Measurements from ENCODE around the gene CFAP43. TPM values are rescaled to one million over a fixed set of nuclear protein-coding genes. Genes with fewer than 3 reads are reported as not detected.
"Not testable (repeated sequence)": the region's sequence is repeated elsewhere in the genome, so short reads cannot be mapped to it uniquely, and the experiment has no call there.

CFAP43 gene
- total and polyA plus RNA-seq, 4 donors: 0.10 to 0.27 (median 0.19) TPM; not detected in 1

DNA sequence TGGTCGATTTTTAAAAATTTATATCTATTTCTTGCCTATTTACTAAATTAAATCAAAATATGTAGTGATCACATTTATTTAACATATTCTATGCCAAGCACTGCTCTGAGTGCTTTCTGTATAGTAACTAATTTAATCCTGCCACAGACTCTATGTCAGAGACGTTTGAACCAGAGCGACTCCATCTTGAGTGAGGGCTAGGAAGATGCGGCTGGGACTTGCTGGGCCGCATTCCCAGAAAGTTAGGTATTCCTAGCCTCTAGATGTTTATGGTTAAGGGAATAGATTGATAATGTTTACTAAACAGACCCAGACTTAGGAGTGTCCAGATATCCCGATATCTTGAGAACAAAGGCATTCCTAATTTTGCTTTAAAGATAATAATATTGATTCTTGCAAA is 19.3 kb upstream of the CFAP43 start:
- no peak overlapping the region for H3K27ac ChIP-seq (ENCODE audit: low read depth in 1 of 2, low read length in 2 of 2)
- no peaks in the 10 kb centered on the region for H3K27me3 ChIP-seq (ENCODE audit: control insufficient read depth in 1 of 2, insufficient read depth in 2 of 2, low read length in 1 of 2)

GRCh38 chr10:104250371-104250770 is 18.2 kb upstream of the CFAP43 start:
- H3K9me3 ChIP-seq (ENCODE audit: control insufficient read depth, low read length): no peaks in the 10 kb centered on the region
- ATAC-seq (ENCODE audit: low FRiP score) (no peak), DNase-seq (no peak)
- H3K4me3 ChIP-seq (ENCODE audit: low read length in 2 of 2): no peak overlapping the region
- H3K27me3 ChIP-seq (ENCODE audit: control insufficient read depth in 1 of 2, insufficient read depth in 2 of 2, low read length in 1 of 2): no peaks in the 10 kb centered on the region
- WGBS, 2 donors: 66 to 81% methylated on average over 1 of the region's 1 CpG
- no peak overlapping the region for H3K27ac ChIP-seq (ENCODE audit: low read depth in 1 of 2, low read length in 2 of 2)
- H3K36me3 ChIP-seq (ENCODE audit: control insufficient read depth in 1 of 2, insufficient read depth in 2 of 2, low read length in 1 of 2): no peaks in the 10 kb centered on the region
- no peaks in the 10 kb centered on the region for H3K4me1 ChIP-seq (ENCODE audit: control insufficient read depth in 1 of 2, insufficient read depth in 2 of 2, low read length in 2 of 2)
- intact Hi-C loops (cut with DNase I): no loop called here

More for the DNA sequence above, 19.3 kb upstream of the CFAP43 start:
- no peaks in the 10 kb centered on the region for H3K36me3 ChIP-seq (ENCODE audit: control insufficient read depth in 1 of 2, insufficient read depth in 2 of 2, low read length in 1 of 2)
- no peaks in the 10 kb centered on the region for H3K9me3 ChIP-seq (ENCODE audit: control insufficient read depth, low read length)
- intact Hi-C loops (cut with DNase I): no loop called here
- H3K4me1 ChIP-seq (ENCODE audit: control insufficient read depth in 1 of 2, insufficient read depth in 2 of 2, low read length in 2 of 2): peaks cover 0 to 3% of the 10 kb centered on the region in 2 donors
- DNase-seq (no peak), ATAC-seq (ENCODE audit: low FRiP score) (no peak)
- no peak overlapping the region for H3K4me3 ChIP-seq (ENCODE audit: low read length in 2 of 2)
- WGBS, 2 donors: 92 to 93% methylated on average over 6 of the region's 6 CpGs

DNA sequence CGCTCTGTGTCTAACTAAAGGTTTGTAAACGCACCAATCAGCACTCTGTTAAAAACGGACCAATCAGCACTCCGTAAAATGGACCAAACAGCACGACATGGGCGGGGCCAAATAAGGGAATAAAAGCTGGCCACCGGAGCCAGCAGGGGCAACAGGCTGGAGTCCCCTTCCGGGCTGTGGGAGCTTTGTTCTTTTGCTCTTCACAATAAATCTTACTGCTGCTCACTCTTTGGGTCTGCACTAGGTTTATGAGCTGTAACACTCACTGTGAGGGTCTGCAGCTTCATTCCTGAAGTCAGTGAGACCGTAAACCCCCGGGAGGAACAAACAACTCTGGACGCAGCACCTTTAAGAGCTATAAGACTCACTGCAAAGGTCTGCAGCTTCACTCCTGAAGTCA is 16.8 kb upstream of the CFAP43 start:
- H3K4me3 ChIP-seq (ENCODE audit: low read length in 2 of 2); H3K27me3 ChIP-seq (ENCODE audit: control insufficient read depth in 1 of 2, insufficient read depth in 2 of 2, low read length in 1 of 2); H3K9me3 ChIP-seq (ENCODE audit: control insufficient read depth, low read length); ATAC-seq (ENCODE audit: low FRiP score); DNase-seq; H3K27ac ChIP-seq (ENCODE audit: low read depth in 1 of 2, low read length in 2 of 2); intact Hi-C loops (cut with DNase I); H3K4me1 ChIP-seq (ENCODE audit: control insufficient read depth in 1 of 2, insufficient read depth in 2 of 2, low read length in 2 of 2); H3K36me3 ChIP-seq (ENCODE audit: control insufficient read depth in 1 of 2, insufficient read depth in 2 of 2, low read length in 1 of 2): not testable (repeated sequence)
- WGBS, 2 donors: 73 to 82% methylated on average over 11 of the region's 11 CpGs

DNA sequence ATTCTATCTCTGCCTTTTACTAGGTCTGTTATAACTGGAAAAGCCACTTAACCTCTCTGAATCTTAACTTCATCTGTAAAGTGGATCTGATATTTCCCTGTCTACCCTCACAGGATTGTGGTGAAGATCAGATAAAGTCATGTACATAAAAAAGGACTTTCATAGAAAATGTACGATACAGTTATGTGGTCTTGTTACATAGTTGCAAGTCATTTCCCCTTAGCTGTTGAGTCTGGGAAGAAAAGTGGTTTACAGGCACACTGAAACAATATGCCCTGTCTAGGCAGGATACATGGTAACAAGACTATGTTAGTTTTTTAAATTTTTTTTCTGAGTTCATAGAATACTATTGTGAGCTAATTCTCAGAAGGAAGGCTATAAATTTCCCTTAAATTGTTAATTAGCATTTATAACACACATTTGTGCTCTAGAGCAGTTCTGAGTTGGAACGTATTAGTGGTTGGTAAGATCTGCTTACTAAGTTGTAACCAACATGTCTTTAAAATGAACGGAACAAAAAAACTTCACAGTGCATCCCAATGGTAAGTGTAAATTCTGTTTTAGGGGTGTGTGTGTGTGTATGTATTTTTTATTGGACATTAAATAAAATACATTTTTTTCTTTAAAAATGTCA is 15.5 kb upstream of the CFAP43 start:
- Histone ChIP-seq H3K27me3 (ENCODE audit: control insufficient read depth in 1 of 2, insufficient read depth in 2 of 2, low read length in 1 of 2) (no peaks in the 10 kb centered on the region), H3K4me3 (ENCODE audit: low read length in 2 of 2) (no peak overlapping the region), H3K9me3 (ENCODE audit: control insufficient read depth, low read length) (no peaks in the 10 kb centered on the region), H3K27ac (ENCODE audit: low read depth in 1 of 2, low read length in 2 of 2) (no peak overlapping the region), H3K36me3 (ENCODE audit: control insufficient read depth in 1 of 2, insufficient read depth in 2 of 2, low read length in 1 of 2) (no peaks in the 10 kb centered on the region), H3K4me1 (ENCODE audit: control insufficient read depth in 1 of 2, insufficient read depth in 2 of 2, low read length in 2 of 2) (no peaks in the 10 kb centered on the region)
- ATAC-seq (ENCODE audit: low FRiP score) (no peak), DNase-seq (no peak)
- intact Hi-C loops (cut with DNase I): no loop called here
- WGBS, 2 donors: 82 to 83% methylated on average over 3 of the region's 3 CpGs

GRCh38 chr10:104246976-104247375 is 14.8 kb upstream of the CFAP43 start:
- H3K4me1 ChIP-seq (ENCODE audit: control insufficient read depth in 1 of 2, insufficient read depth in 2 of 2, low read length in 2 of 2): no peaks in the 10 kb centered on the region
- intact Hi-C loops (cut with DNase I): no loop called here
- H3K36me3 ChIP-seq (ENCODE audit: control insufficient read depth in 1 of 2, insufficient read depth in 2 of 2, low read length in 1 of 2): no peaks in the 10 kb centered on the region
- no peak overlapping the region for H3K27ac ChIP-seq (ENCODE audit: low read depth in 1 of 2, low read length in 2 of 2)
- H3K9me3 ChIP-seq (ENCODE audit: control insufficient read depth, low read length): no peaks in the 10 kb centered on the region
- no peak overlapping the region for H3K4me3 ChIP-seq (ENCODE audit: low read length in 2 of 2)
- no peaks in the 10 kb centered on the region for H3K27me3 ChIP-seq (ENCODE audit: control insufficient read depth in 1 of 2, insufficient read depth in 2 of 2, low read length in 1 of 2)
- ATAC-seq (ENCODE audit: low FRiP score): peak; percentile 80
- 46 to 52% methylated on average over 2 of the region's 2 CpGs for WGBS, 2 donors
- DNase-seq: no peak

GRCh38 chr10:104245066-104245632 is 13.0 kb upstream of the CFAP43 start:
- H3K9me3 ChIP-seq (ENCODE audit: control insufficient read depth, low read length): no peaks in the 10 kb centered on the region
- no peak overlapping the region for H3K27ac ChIP-seq (ENCODE audit: low read depth in 1 of 2, low read length in 2 of 2)
- WGBS, 2 donors: 94 to 97% methylated on average over 34 of the region's 34 CpGs
- H3K4me3 ChIP-seq (ENCODE audit: low read length in 2 of 2): no peak overlapping the region
- no peaks in the 10 kb centered on the region for H3K36me3 ChIP-seq (ENCODE audit: control insufficient read depth in 1 of 2, insufficient read depth in 2 of 2, low read length in 1 of 2)
- intact Hi-C loops (cut with DNase I): no loop called here
- ATAC-seq (ENCODE audit: low FRiP score) (no peak), DNase-seq (no peak)
- H3K27me3 ChIP-seq (ENCODE audit: control insufficient read depth in 1 of 2, insufficient read depth in 2 of 2, low read length in 1 of 2): no peaks in the 10 kb centered on the region
- no peaks in the 10 kb centered on the region for H3K4me1 ChIP-seq (ENCODE audit: control insufficient read depth in 1 of 2, insufficient read depth in 2 of 2, low read length in 2 of 2)

DNA sequence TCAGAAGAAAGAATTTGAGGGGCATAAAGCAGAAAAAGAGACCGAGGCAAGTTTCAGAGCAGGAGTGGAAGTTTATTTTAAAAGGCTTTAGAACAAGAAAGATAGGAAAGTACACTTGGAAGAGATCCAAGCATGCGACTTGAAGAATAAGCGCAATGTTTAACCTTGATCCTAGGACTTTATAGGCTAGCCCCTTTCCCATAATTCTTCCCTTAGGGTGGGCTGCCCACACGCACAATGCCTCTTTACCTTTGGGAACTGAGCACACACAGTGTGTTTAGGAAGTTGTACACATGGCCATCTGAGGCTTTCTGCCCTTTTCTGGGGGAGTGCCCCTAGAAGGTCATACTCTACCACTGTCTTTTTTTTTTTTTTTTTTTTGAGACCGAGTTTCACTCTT is 11.3 kb upstream of the CFAP43 start:
- Histone ChIP-seq H3K9me3 (ENCODE audit: control insufficient read depth, low read length) (no peaks in the 10 kb centered on the region), H3K27ac (ENCODE audit: low read depth in 1 of 2, low read length in 2 of 2) (no peak overlapping the region), H3K4me1 (ENCODE audit: control insufficient read depth in 1 of 2, insufficient read depth in 2 of 2, low read length in 2 of 2) (no peaks in the 10 kb centered on the region), H3K4me3 (ENCODE audit: low read length in 2 of 2) (no peak overlapping the region), H3K36me3 (ENCODE audit: control insufficient read depth in 1 of 2, insufficient read depth in 2 of 2, low read length in 1 of 2) (no peaks in the 10 kb centered on the region), H3K27me3 (ENCODE audit: control insufficient read depth in 1 of 2, insufficient read depth in 2 of 2, low read length in 1 of 2) (no peaks in the 10 kb centered on the region)
- ATAC-seq (ENCODE audit: low FRiP score): no peak
- DNase-seq: no peak
- WGBS, 2 donors: 51 to 60% methylated on average over 5 of the region's 5 CpGs
- intact Hi-C loops (cut with DNase I): no loop called here

DNA sequence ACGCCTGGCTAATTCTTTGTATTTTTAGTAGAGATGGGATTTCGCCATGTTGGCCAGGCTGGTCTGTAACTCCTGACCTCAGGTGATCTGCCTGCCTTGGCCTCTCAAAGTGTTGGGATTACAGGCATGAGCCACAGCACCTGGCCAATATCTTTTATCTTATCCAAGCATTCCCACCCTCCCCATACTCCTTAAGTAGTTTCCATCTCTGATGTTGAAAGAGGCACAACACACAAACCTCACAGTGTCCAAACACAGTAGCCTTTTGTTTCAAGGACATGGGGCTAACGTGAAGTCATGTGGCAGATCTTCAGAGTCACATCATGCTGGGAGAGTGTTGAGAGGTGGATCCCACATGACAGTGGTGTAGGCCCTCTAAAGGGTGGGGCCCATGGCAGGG is 10.8 kb upstream of the CFAP43 start:
- H3K4me3 ChIP-seq (ENCODE audit: low read length in 2 of 2); intact Hi-C loops (cut with DNase I); H3K4me1 ChIP-seq (ENCODE audit: control insufficient read depth in 1 of 2, insufficient read depth in 2 of 2, low read length in 2 of 2); H3K36me3 ChIP-seq (ENCODE audit: control insufficient read depth in 1 of 2, insufficient read depth in 2 of 2, low read length in 1 of 2); H3K9me3 ChIP-seq (ENCODE audit: control insufficient read depth, low read length); H3K27me3 ChIP-seq (ENCODE audit: control insufficient read depth in 1 of 2, insufficient read depth in 2 of 2, low read length in 1 of 2); DNase-seq; H3K27ac ChIP-seq (ENCODE audit: low read depth in 1 of 2, low read length in 2 of 2); ATAC-seq (ENCODE audit: low FRiP score): not testable (repeated sequence)
- 84 to 86% methylated on average over 3 of the region's 3 CpGs for WGBS, 2 donors

DNA sequence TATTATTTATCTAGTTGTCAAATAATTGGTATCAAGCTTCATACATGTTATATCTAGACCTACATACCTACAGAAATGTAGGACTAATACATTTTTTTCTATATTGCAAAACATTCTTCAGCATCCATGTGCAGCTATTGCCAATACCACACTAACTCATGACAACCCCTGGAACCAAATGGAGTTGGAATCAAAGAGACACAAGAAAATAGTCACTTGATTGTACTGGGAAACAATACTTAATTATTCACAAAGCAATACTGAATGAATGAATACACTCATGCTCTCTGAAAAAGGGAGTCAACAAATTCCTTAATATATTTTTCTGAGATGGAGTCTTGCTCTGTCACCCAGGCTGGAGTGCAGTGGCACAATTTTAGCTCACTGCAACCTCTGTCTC is 10.4 kb upstream of the CFAP43 start:
- ATAC-seq (ENCODE audit: low FRiP score): no peak
- no peak overlapping the region for H3K27ac ChIP-seq (ENCODE audit: low read depth in 1 of 2, low read length in 2 of 2)

More for the DNA sequence above, 10.4 kb upstream of the CFAP43 start:
- Histone ChIP-seq H3K27me3 (ENCODE audit: control insufficient read depth in 1 of 2, insufficient read depth in 2 of 2, low read length in 1 of 2) (peaks cover 0 to 3% of the 10 kb centered on the region in 2 donors), H3K36me3 (ENCODE audit: control insufficient read depth in 1 of 2, insufficient read depth in 2 of 2, low read length in 1 of 2) (no peaks in the 10 kb centered on the region), H3K9me3 (ENCODE audit: control insufficient read depth, low read length) (no peaks in the 10 kb centered on the region), H3K4me3 (ENCODE audit: low read length in 2 of 2) (no peak overlapping the region), H3K4me1 (ENCODE audit: control insufficient read depth in 1 of 2, insufficient read depth in 2 of 2, low read length in 2 of 2) (no peaks in the 10 kb centered on the region)
- intact Hi-C loops (cut with DNase I): no loop called here
- no peak for DNase-seq
